H1 (cell line): Measurements from ENCODE around the gene HES4. TPM values are rescaled to one million over a fixed set of nuclear protein-coding genes. Genes with fewer than 3 reads are reported as not detected.

ENCODE experiments used
- ASH2L ChIP-seq: fragments of 200-600, 300-600 bp; sonication (generic); IDR thresholded peaks from one replicate; pipeline ENCODE4 v1.7.1; 2017; ENCODE audit warnings: low read length
- ATF3 ChIP-seq: IDR thresholded peaks from 2 replicates; pipeline ENCODE4 v1.6.1; 2011; ENCODE audit warnings: low read depth, mild to moderate bottlenecking, low read length; ENCODE audit not compliant: insufficient read depth
- JUN ChIP-seq: IDR thresholded peaks from 2 replicates; pipeline ENCODE4 v1.6.1; 2011; ENCODE audit warnings: low read depth, mild to moderate bottlenecking, improper control_type of control experiment, low read length
- KDM5A ChIP-seq: fragments of 200-600 bp; IDR thresholded peaks from 2 replicates; pipeline ENCODE4 v1.7.1; 2012; ENCODE audit warnings: mild to moderate bottlenecking, low read length, inconsistent platforms, mixed read lengths
- SP4 ChIP-seq: IDR thresholded peaks from 2 replicates; pipeline ENCODE4 v1.6.1; 2012; ENCODE audit warnings: low read length, inconsistent platforms
- polyA plus RNA-seq, 7 experiments: library from polyadenylated mRNA; depleted of rRNA in 3 of 7; stranded (reverse) in 5 of 7; unstranded in 2 of 7; fragments of >200 nt in 5 of 7; fragments of 200-250 nt in 2 of 7; gene quantifications; 1 replicate in 5 of 7; 2 replicates in 1 of 7; 4 replicates in 1 of 7; pipeline versions ENCODE4 v1.2.1 to v1.2.3, GENCODE V29; 2011 to 2013; ENCODE audit warnings: missing spikeins in 2 of 7, mixed read lengths in 2 of 7
- total RNA-seq: library from RNA; stranded (reverse); fragmentation: NEBNext Ultra II Directional; extraction: Animal tissue kit (Norgen Biotek cat#: 25700); gene quantifications from 2 replicates; pipeline ENCODE4 v1.2.1, GENCODE V29; 2021

Gene HES4
- total and polyA plus RNA-seq, 2 of the 8 experiments (the other 6 are each of a cell fraction or from before 2014, with no cell fraction given): 2.8 to 3.5 TPM

DNA sequence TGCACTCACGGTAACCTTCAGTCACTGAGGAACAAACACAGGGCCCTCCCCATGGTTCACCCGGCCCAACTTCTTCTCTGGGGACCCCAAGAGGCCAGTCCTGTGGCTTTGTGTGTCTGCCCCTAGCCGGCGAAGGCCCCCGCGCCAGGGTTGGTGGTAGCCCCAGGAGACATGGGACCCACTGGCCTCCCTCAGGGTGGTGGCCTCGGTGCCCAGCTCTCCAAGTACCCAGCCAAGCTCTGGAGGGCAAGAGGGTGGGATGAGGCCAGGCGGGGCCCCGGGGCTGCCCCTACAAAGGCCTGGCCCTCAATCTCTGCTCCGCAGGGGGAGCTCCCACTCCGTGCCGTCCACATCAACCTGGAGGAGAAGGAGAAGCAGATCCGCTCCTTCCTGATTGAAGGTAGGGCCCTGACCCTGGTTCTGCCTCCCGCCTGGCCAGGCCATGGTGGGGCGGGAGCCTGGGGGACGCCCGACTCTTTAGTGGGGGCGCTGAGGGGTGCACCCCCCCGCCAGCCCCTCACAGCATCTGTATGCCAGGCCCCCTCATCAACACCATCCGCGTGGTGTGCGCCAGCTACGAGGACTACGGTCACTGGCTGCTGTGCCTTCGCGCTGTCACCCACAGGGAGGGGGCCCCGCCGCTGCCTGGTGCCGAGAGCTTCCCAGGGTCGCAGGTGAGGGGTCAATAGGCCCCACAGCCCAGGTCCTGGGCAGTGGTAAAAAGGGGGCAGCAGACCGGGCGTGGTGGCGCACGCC is 28.0 kb downstream of the HES4 start (continued):
- no peak for TF ChIP-seq JUN
- TF ChIP-seq ASH2L: no peak
- TF ChIP-seq ATF3: no peak
- no peak for TF ChIP-seq KDM5A
- TF ChIP-seq SP4: no peak
- TF ChIP-seq, all 59 proteins: peak for 0
